Placental epithelial cell (primary cell): ENCODE results near the gene PTGER3. TPM values are rescaled to one million over a fixed set of nuclear protein-coding genes. Genes with fewer than 3 reads are reported as not detected.

Source experiments
- small RNA-seq: library from RNA; depleted of rRNA; stranded (forward); fragments of <200 nt; gene quantifications from one replicate; pipeline ENCODE3, GENCODE V24; 2012
- total RNA-seq: library from RNA; depleted of rRNA; stranded (reverse); fragments of >200 nt; gene quantifications from 2 replicates; pipeline ENCODE4 v1.2.3, GENCODE V29; 2012

The PTGER3 gene
- 0.22 and 0.39 TPM in 2 replicates for total RNA-seq

DNA sequence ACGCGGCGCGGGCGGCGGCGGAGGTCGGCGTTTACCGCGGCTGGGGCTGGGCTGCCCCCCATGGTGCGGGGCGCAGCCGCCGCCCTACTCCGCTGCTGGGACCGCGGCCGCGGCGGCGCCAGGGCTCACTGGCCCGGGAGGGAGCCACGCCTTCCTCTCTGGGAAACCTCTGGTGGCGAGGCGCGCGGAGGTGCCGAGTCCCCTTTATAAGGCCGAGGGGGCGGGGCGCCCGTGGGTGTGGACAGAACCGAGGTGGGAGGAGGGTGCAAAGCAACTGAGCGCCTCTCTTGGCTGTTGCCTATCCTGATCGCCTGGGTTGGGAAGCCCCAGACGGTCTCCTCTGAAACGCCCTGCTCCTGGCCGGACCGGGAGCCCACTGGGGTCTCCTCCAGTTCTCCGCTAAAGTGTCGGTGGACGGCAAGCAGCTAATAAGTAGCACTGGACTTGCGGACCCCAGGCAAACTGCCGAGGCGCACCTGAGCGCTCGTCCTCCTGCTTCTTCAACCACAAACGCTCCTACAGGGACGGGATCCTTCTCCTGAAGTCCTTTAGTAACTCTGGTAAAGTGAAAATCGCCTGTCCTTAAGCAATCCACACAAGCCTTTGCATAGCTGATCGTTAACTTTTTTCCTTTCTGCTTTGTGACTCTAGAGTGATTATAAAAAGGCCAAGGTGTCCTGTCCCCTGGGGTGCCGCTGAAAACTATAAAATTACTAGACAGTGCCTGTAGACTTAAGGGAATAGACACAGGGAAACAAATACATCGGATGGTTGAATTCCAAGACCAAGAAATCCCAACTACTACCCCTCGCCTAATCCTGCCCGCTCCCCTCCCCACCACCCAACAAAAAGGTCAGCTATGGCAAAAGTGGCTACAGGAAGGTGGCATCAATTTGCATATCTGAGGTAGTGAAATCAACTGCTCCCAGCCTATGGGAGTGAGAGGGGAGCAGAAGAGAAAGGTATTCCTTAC is at the start of gene PTGER3:
TSS of gene PTGER3 (minus strand) at position 182 of the 973 bp plus-strand sequence. CDS start 239 bp downstream, outside the sequence.

DNA sequence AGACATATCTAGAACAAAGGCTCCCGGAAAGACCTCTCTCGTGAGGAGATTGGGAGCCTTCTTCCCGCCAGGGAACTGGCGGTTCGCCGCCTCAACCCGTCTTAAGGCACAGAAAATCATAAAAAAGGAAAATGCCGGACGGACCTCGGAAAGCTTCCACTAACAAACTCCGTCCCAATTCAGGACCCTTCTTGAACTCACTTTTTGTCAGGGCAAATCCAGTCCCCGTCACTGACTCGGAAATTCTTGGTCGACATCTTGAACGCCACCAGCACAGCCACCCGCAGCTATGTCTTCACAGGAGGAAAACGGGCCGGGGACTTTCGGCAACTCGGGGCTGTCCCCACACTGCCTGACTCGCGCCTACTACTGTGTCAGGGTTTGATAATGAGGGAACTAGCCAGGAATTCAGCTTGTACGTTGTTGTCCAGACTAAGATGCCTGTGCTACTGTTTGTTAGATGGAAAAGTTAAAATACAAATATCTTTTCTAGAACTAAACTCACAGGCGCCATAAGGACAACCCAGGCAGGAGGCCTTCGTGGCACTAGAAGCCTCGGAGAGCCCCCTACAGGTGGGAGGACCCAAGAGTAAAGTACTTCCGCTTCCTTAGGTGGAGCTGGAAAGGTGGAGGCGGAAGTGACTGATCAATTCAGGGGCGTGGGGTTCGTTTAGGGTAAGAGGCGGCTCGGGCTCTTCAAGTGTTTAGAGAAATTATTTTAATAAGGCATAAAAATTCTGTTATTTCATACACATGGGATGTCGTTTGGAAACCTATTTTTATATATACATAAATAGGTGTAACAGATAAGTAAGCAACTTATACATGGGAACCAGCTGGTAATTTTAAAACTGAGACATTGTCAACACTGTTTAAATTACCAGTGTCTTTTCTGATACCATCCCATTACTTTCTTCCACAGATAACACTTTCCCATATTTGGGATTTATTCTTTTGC is 33.4 kb upstream of the PTGER3 start, which contains the start of gene ZRANB2:
TSS of gene ZRANB2 (minus strand) at position 297 of the 958 bp plus-strand sequence. CDS start at position 257, 40 bp downstream.

Small RNAs within 50 kb of the gene (small RNA-seq; reads per million reads assigned to genes)
- gene MIR186: 38.2 reads per million, percentile 97 among the genes with 10 or more reads in this experiment

Other genes with a start within 250 kb of the PTGER3 start
- gene ZRANB2, start 33.2 kb upstream of the PTGER3 start, total RNA-seq: 31.0 and 38.1 TPM in 2 replicates